ENCODE results near the gene SRC.

GRCh38 chr20:37380864-37381579, 35.1 kb downstream of the SRC start:
- TF ChIP-seq, protein P1, sequence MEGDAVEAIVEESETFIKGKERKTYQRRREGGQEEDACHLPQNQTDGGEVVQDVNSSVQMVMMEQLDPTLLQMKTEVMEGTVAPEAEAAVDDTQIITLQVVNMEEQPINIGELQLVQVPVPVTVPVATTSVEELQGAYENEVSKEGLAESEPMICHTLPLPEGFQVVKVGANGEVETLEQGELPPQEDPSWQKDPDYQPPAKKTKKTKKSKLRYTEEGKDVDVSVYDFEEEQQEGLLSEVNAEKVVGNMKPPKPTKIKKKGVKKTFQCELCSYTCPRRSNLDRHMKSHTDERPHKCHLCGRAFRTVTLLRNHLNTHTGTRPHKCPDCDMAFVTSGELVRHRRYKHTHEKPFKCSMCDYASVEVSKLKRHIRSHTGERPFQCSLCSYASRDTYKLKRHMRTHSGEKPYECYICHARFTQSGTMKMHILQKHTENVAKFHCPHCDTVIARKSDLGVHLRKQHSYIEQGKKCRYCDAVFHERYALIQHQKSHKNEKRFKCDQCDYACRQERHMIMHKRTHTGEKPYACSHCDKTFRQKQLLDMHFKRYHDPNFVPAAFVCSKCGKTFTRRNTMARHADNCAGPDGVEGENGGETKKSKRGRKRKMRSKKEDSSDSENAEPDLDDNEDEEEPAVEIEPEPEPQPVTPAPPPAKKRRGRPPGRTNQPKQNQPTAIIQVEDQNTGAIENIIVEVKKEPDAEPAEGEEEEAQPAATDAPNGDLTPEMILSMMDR (IDR thresholded peaks at IDR 0.05): no peak
- no peak for TF ChIP-seq POLR2A (IDR thresholded peaks at IDR 0.05)

Measured in body of pancreas (tissue), 4 donors.